A549 (cell line): ENCODE results near the gene SPRR5.

Experiments used
- EP300 ChIP-seq, 2 experiments: fragments of >200 bp; sonication (Bioruptor Twin); formaldehyde crosslinking; IDR thresholded peaks; 2 replicates in 1 of 2; 3 replicates in 1 of 2; pipeline ENCODE4 v1.6.1; 2016 to 2017
- HDAC2 ChIP-seq: fragments of 200-600 bp; sonication (generic); IDR thresholded peaks from 2 replicates; pipeline ENCODE4 v1.6.1; 2016
- JUNB ChIP-seq: fragments of >200 bp; sonication (Bioruptor Twin); formaldehyde crosslinking; IDR thresholded peaks from 2 replicates; pipeline ENCODE4 v1.6.1; 2016
- MAZ ChIP-seq: fragments of 150-350 bp; IDR thresholded peaks from 2 replicates; pipeline ENCODE4 v1.6.1; 2014; ENCODE audit warnings: antibody characterized with exemption, low read depth, low read length, borderline replicate concordance
- MYC ChIP-seq: IDR thresholded peaks from 2 replicates; pipeline ENCODE4 v1.6.1; 2012; ENCODE audit warnings: mild to moderate bottlenecking, inconsistent platforms, low read length, improper control_type of control experiment, borderline replicate concordance
- POLR2A ChIP-seq: IDR thresholded peaks from 2 replicates; pipeline ENCODE4 v1.6.1; 2012; ENCODE audit warnings: mild to moderate bottlenecking, low read length
- RAD21 ChIP-seq, 2 experiments: fragments of >200 bp in 1 of 2; sonication (Bioruptor Twin) in 1 of 2; formaldehyde crosslinking in 1 of 2; IDR thresholded peaks in 1 of 2; conservative IDR thresholded peaks in 1 of 2; 2 replicates in 1 of 2; 3 replicates in 1 of 2; pipeline ENCODE4 v1.6.1; 2012 to 2018; ENCODE audit warnings: inconsistent platforms in 1 of 2
- TP53 ChIP-seq: fragments of 250-450 bp; sonication (Bioruptor Pico); IDR thresholded peaks from 2 replicates; pipeline ENCODE4 v1.5.0; 2021; ENCODE audit warnings: mild to moderate bottlenecking, moderate library complexity
- ZFP36 ChIP-seq: fragments of 450-650 bp; IDR thresholded peaks from 2 replicates; pipeline ENCODE4 v1.6.1; 2014; ENCODE audit warnings: borderline replicate concordance; ENCODE audit not compliant: partially characterized antibody
- TF ChIP-seq, protein P1 (sequence below): fragments of >200 bp; sonication (Bioruptor Twin); formaldehyde crosslinking; IDR thresholded peaks from 2 replicates; pipeline ENCODE4 v1.6.1; 2016
- TF ChIP-seq, protein P2 (sequence below): fragments of 450-650 bp; IDR thresholded peaks from 2 replicates; pipeline ENCODE4 v1.6.1; 2014; ENCODE audit warnings: antibody characterized with exemption
- TF ChIP-seq, protein P3 (sequence below): fragments of 200-600 bp; sonication (generic); IDR thresholded peaks from 2 replicates; pipeline ENCODE4 v1.6.1; 2016; ENCODE audit warnings: antibody characterized with exemption, mild to moderate bottlenecking, moderate library complexity
- TF ChIP-seq, protein P4 (sequence below): IDR thresholded peaks from 2 replicates; pipeline ENCODE4 v1.6.1; 2012

DNA sequence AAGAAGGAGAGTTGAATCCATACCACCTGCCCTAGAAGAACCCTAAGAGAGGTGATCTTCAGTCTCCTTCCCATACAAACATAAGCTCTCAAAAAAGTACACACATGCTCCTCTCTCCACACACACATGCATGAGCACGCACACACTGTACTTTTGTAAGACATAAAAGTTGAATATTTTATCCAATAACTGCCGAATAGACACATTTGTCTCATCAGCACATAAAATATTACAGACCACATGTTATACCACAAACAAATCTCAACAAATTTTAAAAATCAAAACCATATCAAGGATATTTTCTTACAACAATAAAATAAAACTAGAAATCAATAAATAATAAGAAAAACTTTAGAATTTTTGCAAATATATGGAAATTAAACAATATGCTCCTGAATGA is 39.6 kb downstream of the SPRR5 start:
- TF ChIP-seq ZFP36 (no peak), POLR2A (no peak), TP53 (CRISPR knock-in tag) (no peak), MAZ (no peak), HDAC2 (no peak), RAD21 (conservative IDR thresholded peaks at IDR 0.05 in 1 of 2, IDR thresholded peaks at IDR 0.05 in 1 of 2) (no peak), JUNB (no peak), EP300 (IDR thresholded peaks at IDR 0.05) (no peak), MYC (no peak)
- TF ChIP-seq, protein P1, sequence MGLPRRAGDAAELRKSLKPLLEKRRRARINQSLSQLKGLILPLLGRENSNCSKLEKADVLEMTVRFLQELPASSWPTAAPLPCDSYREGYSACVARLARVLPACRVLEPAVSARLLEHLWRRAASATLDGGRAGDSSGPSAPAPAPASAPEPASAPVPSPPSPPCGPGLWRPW, result no peak
- TF ChIP-seq, protein P2, sequence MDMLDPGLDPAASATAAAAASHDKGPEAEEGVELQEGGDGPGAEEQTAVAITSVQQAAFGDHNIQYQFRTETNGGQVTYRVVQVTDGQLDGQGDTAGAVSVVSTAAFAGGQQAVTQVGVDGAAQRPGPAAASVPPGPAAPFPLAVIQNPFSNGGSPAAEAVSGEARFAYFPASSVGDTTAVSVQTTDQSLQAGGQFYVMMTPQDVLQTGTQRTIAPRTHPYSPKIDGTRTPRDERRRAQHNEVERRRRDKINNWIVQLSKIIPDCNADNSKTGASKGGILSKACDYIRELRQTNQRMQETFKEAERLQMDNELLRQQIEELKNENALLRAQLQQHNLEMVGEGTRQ, result no peak
- TF ChIP-seq, protein P3, sequence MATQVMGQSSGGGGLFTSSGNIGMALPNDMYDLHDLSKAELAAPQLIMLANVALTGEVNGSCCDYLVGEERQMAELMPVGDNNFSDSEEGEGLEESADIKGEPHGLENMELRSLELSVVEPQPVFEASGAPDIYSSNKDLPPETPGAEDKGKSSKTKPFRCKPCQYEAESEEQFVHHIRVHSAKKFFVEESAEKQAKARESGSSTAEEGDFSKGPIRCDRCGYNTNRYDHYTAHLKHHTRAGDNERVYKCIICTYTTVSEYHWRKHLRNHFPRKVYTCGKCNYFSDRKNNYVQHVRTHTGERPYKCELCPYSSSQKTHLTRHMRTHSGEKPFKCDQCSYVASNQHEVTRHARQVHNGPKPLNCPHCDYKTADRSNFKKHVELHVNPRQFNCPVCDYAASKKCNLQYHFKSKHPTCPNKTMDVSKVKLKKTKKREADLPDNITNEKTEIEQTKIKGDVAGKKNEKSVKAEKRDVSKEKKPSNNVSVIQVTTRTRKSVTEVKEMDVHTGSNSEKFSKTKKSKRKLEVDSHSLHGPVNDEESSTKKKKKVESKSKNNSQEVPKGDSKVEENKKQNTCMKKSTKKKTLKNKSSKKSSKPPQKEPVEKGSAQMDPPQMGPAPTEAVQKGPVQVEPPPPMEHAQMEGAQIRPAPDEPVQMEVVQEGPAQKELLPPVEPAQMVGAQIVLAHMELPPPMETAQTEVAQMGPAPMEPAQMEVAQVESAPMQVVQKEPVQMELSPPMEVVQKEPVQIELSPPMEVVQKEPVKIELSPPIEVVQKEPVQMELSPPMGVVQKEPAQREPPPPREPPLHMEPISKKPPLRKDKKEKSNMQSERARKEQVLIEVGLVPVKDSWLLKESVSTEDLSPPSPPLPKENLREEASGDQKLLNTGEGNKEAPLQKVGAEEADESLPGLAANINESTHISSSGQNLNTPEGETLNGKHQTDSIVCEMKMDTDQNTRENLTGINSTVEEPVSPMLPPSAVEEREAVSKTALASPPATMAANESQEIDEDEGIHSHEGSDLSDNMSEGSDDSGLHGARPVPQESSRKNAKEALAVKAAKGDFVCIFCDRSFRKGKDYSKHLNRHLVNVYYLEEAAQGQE, result no peak
- TF ChIP-seq, protein P4, sequence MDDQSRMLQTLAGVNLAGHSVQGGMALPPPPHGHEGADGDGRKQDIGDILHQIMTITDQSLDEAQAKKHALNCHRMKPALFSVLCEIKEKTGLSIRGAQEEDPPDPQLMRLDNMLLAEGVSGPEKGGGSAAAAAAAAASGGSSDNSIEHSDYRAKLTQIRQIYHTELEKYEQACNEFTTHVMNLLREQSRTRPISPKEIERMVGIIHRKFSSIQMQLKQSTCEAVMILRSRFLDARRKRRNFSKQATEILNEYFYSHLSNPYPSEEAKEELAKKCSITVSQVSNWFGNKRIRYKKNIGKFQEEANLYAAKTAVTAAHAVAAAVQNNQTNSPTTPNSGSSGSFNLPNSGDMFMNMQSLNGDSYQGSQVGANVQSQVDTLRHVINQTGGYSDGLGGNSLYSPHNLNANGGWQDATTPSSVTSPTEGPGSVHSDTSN, result no peak
